ENCODE data around the gene PDCD1.
"Not testable (repeated sequence)": the region's sequence is repeated elsewhere in the genome, so short reads cannot be mapped to it uniquely, and the experiment has no call there.

The PDCD1 gene
- total RNA-seq = 13.5 to 15.9 reads per million in 2 donors

DNA sequence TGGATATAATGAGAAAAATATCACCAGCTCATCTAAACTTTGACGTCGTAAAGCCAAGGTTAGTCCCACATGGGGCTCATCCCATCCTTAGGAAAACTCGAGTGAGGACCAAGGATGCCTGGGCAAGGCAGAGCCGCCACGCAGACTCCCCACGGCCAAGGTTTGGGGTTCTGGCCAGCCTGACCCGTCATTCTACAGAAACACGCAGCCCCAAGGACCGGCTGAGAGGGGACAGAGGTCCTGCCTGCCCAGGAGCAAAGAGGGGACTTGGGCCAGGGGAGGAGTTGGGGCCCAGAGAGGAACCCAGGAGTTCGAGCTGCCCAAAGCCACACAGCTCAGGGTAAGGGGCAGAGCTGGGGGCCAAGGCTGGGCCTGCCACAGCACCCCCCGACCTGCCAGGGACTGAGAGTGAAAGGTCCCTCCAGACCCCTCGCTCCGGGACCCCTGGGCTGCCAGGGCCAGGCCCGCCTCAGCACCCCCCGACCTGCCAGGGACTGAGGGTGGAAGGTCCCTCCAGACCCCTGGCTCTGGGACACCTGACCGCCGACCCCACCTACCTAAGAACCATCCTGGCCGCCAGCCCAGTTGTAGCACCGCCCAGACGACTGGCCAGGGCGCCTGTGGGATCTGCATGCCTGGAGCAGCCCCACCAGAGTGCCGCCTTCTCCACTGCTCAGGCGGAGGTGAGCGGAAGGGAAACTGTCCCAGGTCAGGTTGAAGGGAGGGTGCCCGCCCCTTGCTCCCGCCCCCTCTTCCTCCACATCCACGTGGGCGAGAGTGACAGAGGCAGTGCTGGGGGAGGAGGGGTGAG is at the start of gene PDCD1:
Gene PDCD1, minus strand, starts transcription at position 689 of the 811 bp plus-strand sequence. Its CDS starts 56 bp downstream, at position 633.
- DNase-seq = no peak

DNA sequence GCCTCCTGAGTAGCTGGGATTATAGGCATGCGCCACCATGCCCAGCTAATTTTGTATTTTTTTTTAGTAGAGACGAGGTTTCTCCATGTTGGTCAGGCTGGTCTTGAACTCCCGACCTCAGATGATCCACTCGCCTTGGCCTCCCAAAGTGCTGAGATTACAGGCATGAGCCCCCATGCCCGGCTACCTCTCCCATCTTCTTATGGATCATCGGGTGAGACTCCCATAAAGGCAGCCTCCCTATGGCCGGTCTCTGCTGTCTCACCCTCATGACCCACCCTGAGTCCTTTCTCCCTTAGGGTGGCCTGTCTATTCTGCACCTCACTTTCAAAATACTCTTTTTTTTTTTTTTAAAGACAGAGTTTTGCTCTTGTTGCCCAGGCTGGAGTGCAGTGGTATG is 49.1 kb upstream of the PDCD1 start:
- DNase-seq = not testable (repeated sequence)

DNA sequence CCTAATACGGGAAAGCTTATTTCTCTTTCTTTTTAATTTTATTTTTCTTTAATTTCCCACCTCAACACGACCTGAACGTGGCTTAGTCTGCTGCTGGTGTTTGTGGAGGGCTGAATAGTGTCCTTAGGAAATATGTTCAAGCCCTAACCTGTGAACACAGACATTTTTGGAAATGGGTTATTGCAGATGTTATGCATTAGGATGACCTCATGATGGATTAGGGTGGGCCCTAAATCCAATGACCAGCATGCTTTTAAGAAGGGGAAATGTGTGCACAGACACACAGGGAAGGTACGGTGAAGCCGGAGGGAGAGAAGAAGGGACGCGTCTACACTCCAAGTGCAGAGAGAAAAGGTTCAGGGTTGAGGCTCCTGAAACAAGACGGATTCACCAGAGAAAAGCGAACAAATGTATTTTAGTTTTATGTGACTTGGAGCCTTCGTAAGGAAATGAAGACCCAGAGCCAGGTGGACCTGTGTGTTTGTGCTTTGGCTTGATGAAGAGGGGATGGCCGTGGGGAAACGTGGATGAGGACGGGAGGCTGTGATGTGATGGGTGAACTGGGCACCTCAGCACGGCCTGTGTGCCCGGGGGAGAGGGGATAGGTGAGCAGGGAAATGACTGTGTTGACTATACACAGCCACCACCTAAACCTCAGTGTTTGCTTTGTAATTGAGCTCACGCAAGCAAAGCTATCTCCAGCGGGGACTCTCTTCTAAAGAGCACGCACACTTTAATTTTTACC is 48.3 kb upstream of the PDCD1 start:
- DNase-seq = no peak

DNA sequence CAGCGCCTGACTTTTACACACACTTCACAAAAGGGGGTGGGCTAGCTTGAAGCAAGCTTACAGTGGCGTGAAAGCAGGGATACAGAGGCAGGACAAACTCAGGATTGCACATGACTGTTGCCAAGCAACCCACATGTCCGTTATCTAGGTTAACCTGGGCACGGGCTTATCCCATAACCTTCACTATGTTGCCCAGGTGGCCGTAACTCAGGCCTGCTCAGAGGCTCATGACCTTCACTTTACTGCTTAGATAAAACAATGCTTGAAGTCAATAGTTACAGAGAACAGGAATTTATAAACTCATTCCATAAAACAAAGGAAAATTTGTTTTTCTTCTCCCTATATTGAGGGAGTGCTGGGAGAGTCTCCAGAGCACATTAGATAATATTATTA is 47.7 kb upstream of the PDCD1 start:
- DNase-seq = not testable (repeated sequence)

DNA sequence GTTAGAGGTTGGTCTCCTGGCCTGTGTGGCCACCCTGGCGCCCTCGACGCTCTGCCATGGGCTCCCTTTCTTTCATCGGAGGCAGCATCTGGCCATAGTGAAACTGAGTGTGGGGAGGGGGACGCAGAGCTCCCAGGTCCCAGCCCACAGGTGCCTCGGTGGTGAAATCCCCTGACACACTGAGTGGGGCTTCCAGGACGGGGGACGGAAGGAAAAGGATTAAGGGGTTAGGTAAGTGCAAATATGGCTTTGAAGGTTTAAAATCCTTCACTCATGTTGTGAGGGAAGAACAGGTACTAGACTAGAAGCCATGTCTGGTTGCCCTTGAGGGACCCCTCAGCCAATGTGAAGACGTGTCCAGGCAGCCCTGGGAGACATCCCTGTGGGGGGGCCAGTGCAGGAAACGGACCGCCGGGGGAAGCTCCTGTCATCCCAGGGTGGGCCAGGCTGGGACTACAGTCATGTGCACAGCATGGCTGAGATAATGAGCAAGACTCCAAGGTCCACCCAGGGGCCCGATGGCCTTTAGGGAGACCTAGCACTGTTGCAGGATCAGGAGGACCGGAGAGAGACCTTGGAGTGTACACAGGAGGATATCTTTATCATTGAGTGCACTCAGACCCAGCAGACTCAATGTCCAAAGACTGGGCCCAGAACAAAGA is 47.2 kb upstream of the PDCD1 start:
- no peak for DNase-seq

DNA sequence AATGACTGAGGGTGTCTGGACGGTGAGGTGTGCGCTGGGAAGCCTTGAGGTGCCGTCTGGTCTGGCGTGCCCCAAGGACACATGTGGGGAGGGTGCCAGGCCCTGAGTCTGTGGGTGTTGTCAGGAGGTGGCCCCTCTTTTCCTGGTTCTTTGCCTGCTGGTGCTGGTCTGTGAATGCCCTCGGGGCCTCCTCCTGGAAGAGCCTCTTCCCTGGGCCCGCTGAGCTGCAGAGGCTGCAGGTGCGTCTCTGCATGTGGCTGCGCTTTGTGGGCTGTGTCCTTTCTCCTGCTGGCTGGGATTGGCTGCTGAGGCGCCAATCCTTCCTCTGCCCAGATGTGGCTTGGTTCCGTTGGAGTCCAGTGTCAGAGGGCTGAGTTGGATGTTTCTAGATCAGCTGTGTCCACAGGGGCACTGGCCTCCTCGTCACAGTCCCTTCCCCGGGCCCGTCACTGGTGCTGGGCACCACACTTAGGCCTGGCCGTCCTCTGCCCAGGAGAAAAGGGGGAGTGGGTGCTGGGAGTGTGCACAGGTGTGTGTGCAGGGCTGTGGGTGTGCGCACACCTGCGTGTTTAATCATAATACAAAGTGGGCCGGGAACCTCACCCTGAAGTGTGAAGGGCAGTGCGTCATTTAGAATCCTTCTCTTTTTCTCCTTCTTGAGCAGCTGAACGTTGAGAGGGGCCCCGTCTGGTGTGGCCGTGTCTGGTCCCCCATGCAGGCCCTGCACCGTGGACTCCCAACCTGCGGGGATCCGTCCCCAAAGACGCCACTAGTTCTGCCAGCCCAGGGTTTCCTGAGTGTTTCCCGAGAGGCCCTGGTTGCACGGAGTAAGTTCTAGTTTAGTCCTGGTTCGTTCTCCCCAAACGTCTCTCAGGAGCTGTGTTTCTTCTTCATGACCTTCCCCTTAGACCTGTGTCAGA is 46.4 kb upstream of the PDCD1 start:
- DNase-seq = no peak

DNA sequence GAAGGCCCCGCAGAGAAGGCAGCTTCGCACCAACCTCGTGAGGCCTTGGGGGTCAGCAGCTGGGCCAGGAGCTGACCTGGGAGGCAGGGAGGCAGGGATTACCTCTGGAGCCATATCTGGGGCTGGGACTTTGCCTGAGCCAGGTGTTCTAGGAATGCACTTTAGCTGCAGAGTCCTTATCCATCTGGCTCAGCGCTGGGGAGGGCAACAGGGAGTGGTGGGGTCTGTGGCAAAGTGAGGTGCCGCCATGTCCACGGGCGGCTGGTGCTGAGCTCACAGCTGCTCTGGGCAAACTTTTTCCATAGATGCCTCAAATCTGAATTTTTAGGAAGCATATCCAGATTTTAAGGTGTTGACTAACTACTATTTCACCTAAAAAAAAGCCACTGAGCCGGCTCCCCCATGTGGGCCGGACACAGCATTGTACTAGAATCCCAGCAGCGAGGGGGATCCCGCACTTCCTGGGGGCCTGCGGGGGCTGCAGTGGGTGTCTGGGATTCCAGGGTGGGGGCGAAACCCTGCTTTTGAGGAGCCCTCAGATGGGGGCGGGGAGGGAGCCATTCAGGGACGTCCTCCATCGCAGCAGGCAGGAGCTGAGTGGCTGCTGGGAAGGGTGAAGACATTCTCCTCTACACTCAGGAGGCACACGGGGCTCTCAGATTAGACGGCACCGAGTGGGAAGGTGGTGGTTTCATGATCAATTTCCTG is 45.5 kb upstream of the PDCD1 start:
- no peak for DNase-seq

DNA sequence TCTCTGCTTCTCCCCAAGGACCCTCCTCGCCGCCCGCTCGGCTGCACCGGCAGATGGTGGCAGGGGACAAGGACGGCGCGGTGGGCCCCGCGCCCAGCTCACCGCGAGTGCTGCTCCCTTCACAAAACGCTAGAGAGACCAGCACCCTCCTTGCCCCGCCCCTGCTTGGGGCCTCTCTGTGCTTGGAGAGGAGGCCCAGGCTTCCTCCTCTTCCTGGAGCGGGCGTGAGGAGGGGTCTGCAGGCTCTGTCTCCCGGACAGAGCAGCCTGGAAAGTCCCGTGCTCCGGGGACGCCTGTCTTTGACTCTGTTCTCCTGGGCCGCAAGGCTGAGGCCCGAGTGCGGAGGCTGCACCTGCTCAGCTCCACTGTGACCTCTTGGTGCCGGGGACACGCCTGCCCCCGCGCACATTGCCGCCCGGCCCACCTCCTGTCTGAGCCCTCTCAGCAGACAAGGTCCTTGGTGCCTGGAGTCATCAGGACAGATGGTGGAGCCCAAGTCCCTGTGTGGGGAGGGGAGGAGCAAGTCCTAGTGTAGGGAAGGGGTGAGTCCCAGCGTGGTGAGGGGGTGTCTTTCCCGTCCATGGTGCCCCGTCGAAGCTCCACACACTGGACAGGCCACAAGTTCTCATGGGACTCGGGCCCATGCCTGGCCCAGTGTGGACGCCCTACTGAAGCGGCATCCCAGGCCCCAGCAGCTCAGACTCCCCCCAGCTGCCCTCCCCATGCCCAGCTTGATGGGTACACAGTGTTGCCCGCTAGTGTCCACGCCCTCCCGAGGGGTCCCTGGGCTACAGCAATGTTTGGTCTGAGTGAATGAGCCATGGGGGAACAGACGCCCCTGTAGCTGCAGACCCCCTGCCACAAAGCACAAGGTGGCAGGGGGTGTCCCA is 44.7 kb upstream of the PDCD1 start:
- no peak for DNase-seq

DNA sequence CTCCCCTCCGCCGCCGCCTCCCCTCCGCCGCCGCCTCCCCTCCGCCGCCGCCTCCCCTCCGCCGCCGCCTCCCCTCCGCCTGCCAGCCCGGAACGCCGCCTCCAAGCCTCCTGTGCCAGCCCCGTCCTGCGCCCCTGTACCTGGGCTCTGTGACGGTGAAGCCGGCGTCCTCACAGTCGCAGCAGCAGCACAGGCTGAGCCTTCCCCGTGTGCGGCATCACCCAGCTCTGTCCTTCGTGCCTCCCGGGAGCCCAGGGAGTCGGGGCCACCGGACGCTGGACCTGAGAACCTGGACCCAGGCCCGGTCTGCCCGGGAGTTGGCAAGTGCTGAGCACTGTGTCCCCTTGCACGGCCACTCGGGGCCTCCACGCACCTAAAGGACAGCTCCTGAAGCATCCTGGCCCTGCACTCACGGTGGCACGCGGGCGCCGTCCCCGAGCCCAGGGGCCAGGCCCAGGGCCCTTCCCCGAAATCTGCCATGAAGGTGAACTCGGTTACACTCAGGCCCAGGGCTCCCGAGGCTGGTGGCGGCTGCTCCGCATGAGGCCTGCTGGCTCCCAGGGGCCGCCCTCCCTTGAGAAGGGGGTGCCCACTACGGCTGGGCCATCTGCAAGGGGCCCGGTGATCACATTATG is 43.8 kb upstream of the PDCD1 start:
- no peak for DNase-seq

DNA sequence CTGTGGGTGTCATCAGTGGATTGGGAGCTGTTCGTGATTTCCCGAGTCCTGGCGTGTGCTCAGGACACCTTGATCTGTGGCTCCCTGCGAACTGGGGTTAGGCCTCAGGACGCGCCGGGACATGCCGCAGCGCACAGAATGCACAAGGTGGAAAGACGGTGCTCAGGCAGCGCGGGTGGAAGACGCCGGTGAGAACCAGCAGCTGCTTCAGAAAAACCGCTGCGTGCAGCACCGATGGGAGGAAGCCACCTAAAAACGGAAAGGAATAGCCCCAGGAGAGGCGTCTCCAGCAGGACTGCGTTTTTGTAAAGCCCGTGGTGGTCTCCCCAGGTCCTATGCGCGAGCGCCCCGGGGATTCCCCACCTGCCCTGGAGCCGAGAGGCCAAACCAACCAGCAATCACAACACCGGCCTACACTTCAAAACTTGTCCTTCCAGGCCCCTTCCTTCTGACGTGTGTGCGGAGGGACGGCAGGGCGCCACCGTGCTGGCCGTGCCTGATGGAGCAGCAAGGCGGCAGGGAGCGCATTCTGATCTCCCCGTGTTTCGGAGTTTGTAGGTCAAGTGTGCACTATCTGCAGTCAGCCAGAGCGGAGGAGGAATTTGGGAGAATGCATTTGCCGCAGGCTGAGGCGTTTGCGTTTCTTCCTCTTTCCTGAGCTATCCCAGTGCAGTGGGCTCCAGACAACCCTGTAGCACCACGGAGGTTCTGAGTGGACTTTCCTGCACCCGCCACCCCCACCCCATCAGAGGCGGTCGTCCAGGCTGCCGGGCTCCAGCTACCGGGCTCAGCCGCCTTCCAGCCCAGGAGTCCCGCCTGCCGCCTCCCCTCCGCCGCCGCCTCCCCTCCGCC is 43.0 kb upstream of the PDCD1 start:
- no peak for DNase-seq

DNA sequence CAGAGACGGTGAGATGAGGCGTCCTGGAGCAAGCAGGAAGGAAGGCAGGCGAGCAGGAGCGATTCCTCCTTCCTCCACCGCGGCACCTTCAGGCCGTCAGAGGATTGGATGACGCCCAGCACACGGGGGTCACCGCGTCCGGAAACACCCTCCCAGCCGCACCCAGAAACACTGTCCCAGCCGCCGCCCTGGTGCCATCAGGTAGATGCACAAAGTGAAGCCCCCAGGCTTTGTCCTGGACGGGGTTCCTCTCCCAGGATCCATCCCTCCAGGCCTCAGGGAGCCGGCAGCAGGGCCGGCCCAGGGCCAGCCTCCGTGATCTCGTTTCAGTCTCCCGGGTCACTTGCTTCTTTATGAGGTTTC is 42.3 kb upstream of the PDCD1 start:
- no peak for DNase-seq

DNA sequence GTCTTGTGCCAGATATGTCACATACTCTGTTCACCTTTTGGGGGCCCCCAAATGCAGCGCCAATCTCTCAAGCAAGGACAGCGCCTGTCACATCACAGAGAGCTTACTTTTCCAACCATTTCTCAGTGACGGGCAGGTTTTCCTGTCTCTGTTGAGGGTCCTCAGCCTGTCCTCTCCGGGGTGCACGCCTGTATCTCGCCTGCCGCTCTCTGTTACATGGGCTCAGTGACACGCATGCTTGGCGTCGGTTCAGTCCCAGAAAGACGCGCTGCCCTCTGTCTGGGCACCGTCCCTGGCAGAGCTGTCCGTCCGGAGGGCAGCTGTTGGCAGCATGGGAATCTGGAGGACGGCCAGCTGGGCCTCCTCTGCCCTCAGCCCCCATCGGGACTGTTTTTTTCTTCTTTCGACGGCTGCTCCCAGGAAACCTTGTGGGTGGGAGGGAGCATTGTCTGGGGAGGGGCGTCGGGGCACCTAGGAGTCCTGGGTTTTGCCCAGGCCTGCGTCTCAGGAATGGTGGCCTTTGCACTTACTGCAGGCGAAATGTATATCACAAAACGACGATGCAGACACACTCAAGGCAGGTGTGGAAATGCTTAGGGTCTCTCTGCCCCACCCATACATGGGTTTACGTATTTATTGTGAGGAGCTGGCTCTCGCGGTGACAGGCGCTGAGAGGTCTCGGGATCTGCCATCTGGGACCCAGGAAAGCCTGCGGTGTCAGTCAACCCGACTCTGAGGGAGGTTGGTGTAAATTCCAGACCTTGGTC is 41.7 kb upstream of the PDCD1 start:
- no peak for DNase-seq

DNA sequence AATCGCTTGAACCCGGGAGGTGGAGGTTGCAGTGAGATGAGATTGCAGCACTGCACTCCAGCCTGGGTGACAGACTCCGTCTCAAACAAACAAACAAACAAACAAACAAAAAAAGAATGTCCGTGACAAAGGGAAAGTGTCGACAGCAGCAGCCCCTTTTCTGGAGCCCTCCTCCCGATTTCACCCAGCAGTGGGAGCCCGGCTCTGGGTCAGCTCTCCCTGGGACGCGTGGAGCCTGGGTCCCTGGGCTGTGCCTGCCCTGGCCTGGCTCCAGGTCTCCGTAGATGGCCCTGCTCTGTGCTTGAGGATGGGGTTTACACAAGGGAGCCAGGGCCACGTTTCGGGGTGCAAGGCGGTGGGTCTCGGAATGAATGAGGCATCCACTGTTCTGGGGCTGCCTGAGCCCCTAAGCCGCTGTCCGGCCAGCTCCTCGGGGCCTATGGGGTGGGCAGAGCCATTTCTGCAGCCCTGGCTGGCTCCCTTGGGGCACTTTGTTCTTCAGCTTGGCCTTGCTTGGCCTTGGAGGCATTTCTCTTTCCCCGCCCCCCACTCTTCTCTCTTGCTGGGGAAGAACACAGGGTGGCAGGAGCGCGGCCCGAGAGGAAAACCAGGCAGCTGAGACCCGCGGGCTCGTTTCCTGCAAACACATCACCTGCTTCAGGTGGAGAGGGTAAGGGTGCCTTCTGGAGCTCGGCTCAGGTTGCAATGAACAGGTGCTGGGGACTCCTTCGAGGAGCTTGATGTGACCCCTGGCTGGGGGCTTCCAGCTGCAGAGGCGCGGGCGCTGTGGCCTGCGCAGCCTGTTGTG is 40.0 kb upstream of the PDCD1 start:
- DNase-seq = no peak

DNA sequence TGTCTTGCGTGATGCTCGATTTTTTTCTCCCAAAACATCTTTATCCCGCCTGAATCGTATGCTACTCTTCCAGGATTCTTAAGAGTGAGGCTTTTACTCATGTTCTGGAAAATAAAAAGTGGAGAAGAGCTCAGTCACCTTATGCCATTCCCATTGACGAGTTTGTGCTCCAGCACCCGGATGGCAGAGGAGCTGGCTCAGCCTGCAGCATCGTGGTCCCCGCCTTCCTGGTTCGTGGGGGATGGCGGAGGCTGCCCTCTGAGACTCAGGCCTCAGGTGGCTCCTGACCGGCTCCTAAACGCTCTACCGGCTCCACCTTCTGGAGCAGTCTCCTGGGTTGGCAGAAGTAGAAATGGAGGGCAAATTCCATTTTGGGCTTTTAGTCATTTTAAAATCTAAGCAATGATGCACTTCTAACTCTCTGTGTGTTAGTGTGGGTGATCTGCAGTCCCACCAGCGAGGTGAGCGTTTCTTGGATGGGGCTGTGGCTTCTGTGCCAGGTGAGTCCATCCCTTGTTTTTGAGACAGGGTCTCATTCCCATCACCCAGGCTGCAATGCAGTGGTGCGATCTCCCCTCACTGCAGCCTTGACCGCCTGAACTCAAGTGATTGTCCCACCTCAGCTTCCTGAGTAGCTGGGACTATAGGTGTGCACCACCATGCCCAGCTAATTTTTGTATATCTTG is 38.7 kb upstream of the PDCD1 start:
- no peak for DNase-seq

DNA sequence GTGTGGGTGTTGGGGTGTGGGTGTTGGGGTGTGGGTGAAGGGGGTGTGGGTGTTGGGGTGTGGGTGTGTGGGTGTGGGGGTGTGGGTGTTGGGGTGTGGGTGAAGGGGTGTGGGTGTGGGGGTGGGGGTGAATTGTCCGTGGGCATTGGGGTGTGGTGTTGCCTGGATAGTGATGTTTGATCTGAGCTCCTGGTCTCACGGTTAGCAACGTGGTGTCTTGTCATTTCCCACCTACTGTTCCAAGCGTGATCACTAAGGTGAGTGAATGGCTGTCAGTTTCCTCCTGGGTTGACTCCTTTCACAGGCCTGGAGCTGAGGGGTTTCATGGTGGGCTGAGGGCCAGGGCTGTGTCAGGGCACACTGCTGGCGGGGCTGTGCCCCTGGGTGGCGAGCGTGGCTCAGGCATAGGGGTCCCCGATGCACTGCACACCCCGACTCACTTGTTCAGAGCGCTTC is 38.1 kb upstream of the PDCD1 start:
- no peak for DNase-seq

DNA sequence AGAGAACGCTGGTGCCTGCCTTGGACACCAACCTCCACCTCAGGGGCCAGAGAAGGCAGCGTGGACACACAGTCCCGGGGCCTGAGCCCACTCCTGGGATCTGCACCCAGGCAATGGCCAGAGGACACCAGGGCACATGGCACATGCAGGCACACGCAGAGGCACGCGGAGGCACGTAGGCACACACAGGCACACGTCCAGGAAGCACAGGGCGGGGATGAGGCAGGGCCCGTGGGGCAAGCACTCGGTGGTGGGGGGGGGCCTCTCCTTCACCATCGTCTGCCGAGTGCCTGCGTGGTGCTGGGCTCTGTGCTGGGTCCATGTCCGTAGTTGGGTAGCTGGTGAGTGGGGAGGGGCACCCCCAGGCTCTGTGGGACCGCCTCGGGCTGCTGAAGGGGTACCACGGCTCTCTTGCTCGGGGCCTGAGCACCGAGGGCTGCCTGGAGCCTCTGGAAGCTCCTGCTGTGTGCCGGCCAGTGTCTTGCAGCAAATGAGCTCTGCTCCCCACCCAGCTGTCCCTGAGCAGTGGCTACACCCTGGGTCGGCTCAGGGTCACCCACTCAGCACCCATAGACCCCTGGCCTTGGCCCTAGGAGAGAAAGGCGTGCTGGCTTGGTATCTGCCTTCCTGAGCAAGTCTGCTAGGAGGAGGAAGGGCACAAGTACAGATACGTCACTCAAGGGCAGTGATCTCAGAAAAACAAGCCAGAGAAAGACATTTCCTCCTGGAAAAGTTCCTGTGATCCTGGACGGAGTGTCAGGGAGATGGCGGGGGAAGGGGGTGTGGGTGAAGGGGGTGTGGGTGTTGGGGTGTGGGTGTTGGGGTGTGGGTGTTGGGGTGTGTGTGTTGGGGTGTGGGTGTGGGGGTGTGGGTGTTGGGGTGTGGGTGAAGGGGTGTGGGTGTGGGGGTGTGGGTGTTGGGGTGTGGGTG is 37.3 kb upstream of the PDCD1 start:
- no peak for DNase-seq

Measured in activated gamma-delta T cell (primary cell).